GM12878 (cell line): ENCODE results near the gene LRRC41. TPM values are rescaled to one million over a fixed set of nuclear protein-coding genes. Genes with fewer than 3 reads are reported as not detected.

Experiments used
- ATAC-seq: fragments of 200-7000 bp; cut with Tn5 transposase; 3 replicates; pipeline ENCODE4 v1.9.1; 2020; ENCODE audit warnings: mild to moderate bottlenecking, moderate library complexity
- BruUV-seq: library from RNA; stranded (reverse); fragments of 400-500 nt; replicated peaks from 2 replicates; lab custom pipeline; 2021; lab: Mats Ljungman, UMichigan
- CTCF ChIA-PET: fragments of 300-600 bp; sonication (Branson Sonifier 250); formaldehyde crosslinking; extraction: SDS; loops from one replicate; lab custom pipeline; 2021; ENCODE audit warnings: inconsistent platforms; lab: Yijun Ruan, JAX
- POLR2A ChIA-PET: fragments of 350-600 bp; formaldehyde crosslinking; extraction: SDS; loops from one replicate; lab custom pipeline; 2021; ENCODE audit warnings: inconsistent platforms; lab: Charles Lee
- RAD21 ChIA-PET: fragments of 300-600 bp; sonication (Branson Sonifier 250); formaldehyde crosslinking; loops from one replicate; lab custom pipeline; 2023; ENCODE audit warnings: antibody characterized with exemption; ENCODE audit not compliant: unreplicated experiment; lab: Charles Lee
- SMC1A ChIA-PET: fragments of 300-600 bp; sonication (Branson Sonifier 250); formaldehyde crosslinking; loops from one replicate; lab custom pipeline; 2023; ENCODE audit not compliant: unreplicated experiment, uncharacterized antibody; lab: Charles Lee
- DNase-seq: peaks from one replicate; pipeline ENCODE4 v3.0.0-alpha.2; 2011; ENCODE audit warnings: low read depth, low spot score
- FAIRE-seq: peaks from 3 replicates; lab custom pipeline; 2011; peaks lifted over from hg19 to GRCh38; lab: Jason Lieb, UNC
- H2AFZ ChIP-seq: 2 replicates; pipeline ENCODE4 v1.6.0; 2011; ENCODE audit warnings: low read depth, low read length, control low read depth; ENCODE audit not compliant: control insufficient read depth
- H3K27ac ChIP-seq: 2 replicates; pipeline ENCODE4 v1.5.1; 2011; ENCODE audit warnings: control low read depth; ENCODE audit not compliant: control insufficient read depth, insufficient read depth
- H3K27me3 ChIP-seq, 2 experiments: replicated peaks in 1 of 2; 2 replicates each; pipeline versions ENCODE4 v1.6.0 to v1.6.1; 2011; ENCODE audit warnings: low read length in 1 of 2; ENCODE audit not compliant: control insufficient read depth in 2 of 2, insufficient read depth in 2 of 2
- H3K36me3 ChIP-seq, 2 experiments: 2 replicates each; pipeline ENCODE4 v1.5.1; 2011; ENCODE audit warnings: low read length in 1 of 2; ENCODE audit not compliant: control insufficient read depth in 2 of 2, insufficient read depth in 2 of 2
- H3K4me1 ChIP-seq: 2 replicates; pipeline ENCODE4 v1.6.1; 2011; ENCODE audit warnings: mild to moderate bottlenecking, low read length, moderate library complexity, mixed read lengths; ENCODE audit not compliant: control insufficient read depth, insufficient read depth
- H3K4me2 ChIP-seq: 2 replicates; pipeline ENCODE4 v1.6.0; 2011; ENCODE audit warnings: control low read depth; ENCODE audit not compliant: control insufficient read depth, insufficient read depth
- H3K4me3 ChIP-seq: fragments of 200-600 bp; sonication (generic); 2 replicates; pipeline ENCODE4 v1.5.1; 2016
- H3K79me2 ChIP-seq: 2 replicates; pipeline ENCODE4 v1.6.0; 2011; ENCODE audit warnings: low read length; ENCODE audit not compliant: control insufficient read depth, insufficient read depth
- H3K9ac ChIP-seq: 2 replicates; pipeline ENCODE4 v1.8.0; 2011; ENCODE audit warnings: low read length, control low read depth, mixed read lengths; ENCODE audit not compliant: control insufficient read depth, insufficient read depth
- H3K9me3 ChIP-seq: replicated peaks from 3 replicates; pipeline ENCODE4 v1.5.1; 2011; ENCODE audit warnings: mild to moderate bottlenecking, low read length; ENCODE audit not compliant: control insufficient read depth, insufficient read depth
- H4K20me1 ChIP-seq: 2 replicates; pipeline ENCODE4 v1.6.0; 2011; ENCODE audit not compliant: control insufficient read depth, insufficient read depth
- ATF2 ChIP-seq: IDR thresholded peaks from 2 replicates; pipeline ENCODE4 v1.6.1; 2012; ENCODE audit warnings: low read length, inconsistent platforms
- BMI1 ChIP-seq: fragments of 450-650 bp; IDR thresholded peaks from 2 replicates; pipeline ENCODE4 v1.6.1; 2016; ENCODE audit warnings: mild to moderate bottlenecking, moderate library complexity, borderline replicate concordance
- CBFB ChIP-seq: IDR thresholded peaks from 2 replicates; pipeline ENCODE4 v1.6.1; 2016; ENCODE audit warnings: antibody characterized with exemption, low read depth
- CHD1 ChIP-seq: IDR thresholded peaks from 2 replicates; pipeline ENCODE4 v1.6.1; 2012; ENCODE audit warnings: low read depth, low read length, improper control_type of control experiment
- EP300 ChIP-seq, 2 experiments: fragments of 150-350 bp in 1 of 2; IDR thresholded peaks; 2 replicates each; pipeline ENCODE4 v1.6.1; 2011 to 2012; ENCODE audit warnings: low read depth in 2 of 2, low read length in 2 of 2, borderline replicate concordance in 1 of 2, improper control_type of control experiment in 1 of 2, inconsistent platforms in 1 of 2; ENCODE audit not compliant: control insufficient read depth in 1 of 2
- FOXM1 ChIP-seq: IDR thresholded peaks from 2 replicates; pipeline ENCODE4 v1.6.1; 2012; ENCODE audit warnings: low read depth, mild to moderate bottlenecking, inconsistent platforms, low read length, moderate library complexity
- HDAC2 ChIP-seq: fragments of 200-600 bp; sonication (generic); IDR thresholded peaks from 2 replicates; pipeline ENCODE4 v1.6.1; 2017
- JUNB ChIP-seq: IDR thresholded peaks from 2 replicates; pipeline ENCODE4 v1.6.1; 2016; ENCODE audit warnings: antibody characterized with exemption, mild to moderate bottlenecking
- MXI1 ChIP-seq: fragments of 150-350 bp; IDR thresholded peaks from 2 replicates; pipeline ENCODE4 v1.6.1; 2011; ENCODE audit warnings: low read depth, mild to moderate bottlenecking, inconsistent platforms, low read length, improper control_type of control experiment
- NFIC ChIP-seq: IDR thresholded peaks from 2 replicates; pipeline ENCODE4 v1.6.1; 2012; ENCODE audit warnings: low read depth, mild to moderate bottlenecking, inconsistent platforms, low read length, moderate library complexity
- POU2F2 ChIP-seq: IDR thresholded peaks from 3 replicates; pipeline ENCODE4 v1.6.1; 2011; ENCODE audit warnings: low read depth, mild to moderate bottlenecking, low read length, borderline replicate concordance
- RFX5 ChIP-seq: IDR thresholded peaks from 2 replicates; pipeline ENCODE4 v1.6.1; 2011; ENCODE audit warnings: low read depth, low read length, improper control_type of control experiment
- RUNX3 ChIP-seq: IDR thresholded peaks from 2 replicates; pipeline ENCODE4 v1.6.1; 2012; ENCODE audit warnings: low read length, inconsistent platforms
- SKIL ChIP-seq: fragments of 450-650 bp; IDR thresholded peaks from 2 replicates; pipeline ENCODE4 v1.6.1; 2017; ENCODE audit warnings: mild to moderate bottlenecking, low read depth, inconsistent platforms; ENCODE audit not compliant: poor library complexity, severe bottlenecking
- SREBF1 ChIP-seq: IDR thresholded peaks from 2 replicates; pipeline ENCODE4 v1.6.1; 2012; ENCODE audit warnings: mild to moderate bottlenecking, low read length
- STAT1 ChIP-seq: fragments of 450-650 bp; conservative IDR thresholded peaks from 2 replicates; pipeline ENCODE4 v1.6.1; 2014; ENCODE audit warnings: antibody characterized with exemption, mild to moderate bottlenecking
- WRNIP1 ChIP-seq: IDR thresholded peaks from 2 replicates; pipeline ENCODE4 v1.6.1; 2011; ENCODE audit warnings: low read depth, low read length, improper control_type of control experiment, borderline replicate concordance
- YY1 ChIP-seq: IDR thresholded peaks from 2 replicates; pipeline ENCODE4 v1.6.1; 2011; ENCODE audit warnings: low read depth, mild to moderate bottlenecking, low read length
- ZBED1 ChIP-seq: IDR thresholded peaks from 2 replicates; pipeline ENCODE4 v1.6.1; 2016; ENCODE audit warnings: borderline replicate concordance
- WGBS: methylation state at CpG from one replicate; pipeline ENCODE4 v1.1.6; 2016; ENCODE audit warnings: low lambda C conversion rate; ENCODE audit not compliant: insufficient replicate concordance, insufficient coverage; ENCODE audit errors: missing lambda C conversion rate; 5-methylcytosine and 5-hydroxymethylcytosine counted together
- in situ Hi-C: fragments of 300-500 bp; cut with MboI; formaldehyde crosslinking; loops from 9 replicates; pipeline ENCODE4 v1.14.3; 2018; ENCODE audit warnings: mixed read lengths
- intact Hi-C: fragments of 100-400 bp; cut with micrococcal nuclease; formaldehyde crosslinking; loops from one replicate; pipeline ENCODE4 v1.14.2; 2022; ENCODE audit not compliant: unreplicated experiment
- polyA plus RNA-seq, 11 experiments: library from polyadenylated mRNA; depleted of rRNA in 4 of 11; unstranded in 6 of 11; stranded (reverse) in 5 of 11; fragments of >200 nt; fragmentation: Nextera tagmentation in 4 of 11; fragmentation: Illumina TruSeq in 1 of 11; extraction: Ambion mirVana in 4 of 11; extraction: Trizol in 1 of 11; gene quantifications; 1 replicate in 1 of 11; 2 replicates in 10 of 11; pipeline versions ENCODE4 v1.2.1 to v1.2.3, GENCODE V29; 2011 to 2016; ENCODE audit warnings: inconsistent platforms in 2 of 11, missing spikeins in 2 of 11, low read depth in 1 of 11
- total RNA-seq, 4 experiments: library from RNA; depleted of rRNA in 3 of 4; stranded (reverse); fragments of >200 nt in 3 of 4; fragmentation: Illumina TruSeq in 1 of 4; extraction: Trizol in 1 of 4; gene quantifications; 2 replicates each; pipeline versions ENCODE4 v1.2.1 to v1.2.3, GENCODE V29; 2013 to 2021

The LRRC41 gene
- total and polyA plus RNA-seq, 10 of the 15 experiments (the other 5 are each of a cell fraction or from before 2014, with no cell fraction given), result 12.0 to 79.9 (median 48.5) TPM

GRCh38 chr1:46333300-46334029 is 30.0 kb upstream of the LRRC41 start:
- H3K9ac ChIP-seq, result peak overlapping the region; percentile 67
- CTCF ChIA-PET, result interaction anchor here (0.8 to 6.2 kb wide), 28 partner anchors 9 to 201 kb away, joined by 3 to 267 read pairs (median 4); partner anchors contain the start of genes LRRC41, NSUN4 and UQCRH
- peak overlapping the region; percentile 89 for H3K4me2 ChIP-seq
- no peaks in the 10 kb centered on the region for H3K9me3 ChIP-seq
- in situ Hi-C loops (no loop called here), intact Hi-C loops (loop anchor here (1.0 to 10.0 kb wide), 4 partner anchors 9 to 199 kb away; partner anchors contain the start of genes LRRC41, PIK3R3 and UQCRH)
- POLR2A ChIA-PET, result interaction anchor here (0.5 to 2.5 kb wide), 13 partner anchors 8 to 816 kb away, joined by 3 to 35 read pairs (median 4); partner anchors contain the start of genes LRRC41, NSUN4, RAD54L and UQCRH
- WGBS, result 15% methylated on average over 9 of the region's 9 CpGs
- H4K20me1 ChIP-seq, result no peaks in the 10 kb centered on the region
- H3K36me3 ChIP-seq, result no peaks in the 10 kb centered on the region
- no peaks in the 10 kb centered on the region for H3K27me3 ChIP-seq
- BruUV-seq, result no TSS peak
- peak overlapping the region; percentile 16; the same call in 1 of the 2 replicates for H3K4me3 ChIP-seq
- SMC1A ChIA-PET, result interaction anchor here (0.7 to 4.0 kb wide), 16 partner anchors 10 to 154 kb away, joined by 3 to 141 read pairs (median 4); partner anchors contain the start of genes LRRC41, RAD54L and UQCRH
- peak; percentile 78 for FAIRE-seq
- H2AFZ ChIP-seq, result peak overlapping the region; percentile 45
- peak; percentile 77 for DNase-seq
- H3K79me2 ChIP-seq, result peaks cover 38% of the 10 kb centered on the region
- ATAC-seq, result peak; percentile 58
- H3K4me1 ChIP-seq, result peaks cover 22% of the 10 kb centered on the region
- H3K27ac ChIP-seq, result peak overlapping the region; percentile 98
- RAD21 ChIA-PET, result interaction anchor here (0.6 to 4.1 kb wide), 17 partner anchors 8 to 386 kb away, joined by 3 to 56 read pairs (median 4); partner anchors contain the start of genes EFCAB14, LRRC41, MKNK1 and NSUN4
- TF ChIP-seq RUNX3 (peak; percentile 2; the same call in 1 of the 2 replicates), ZBED1 (peak; percentile 83), CBFB (peak; percentile 67; the same call in 1 of the 2 replicates), NFIC (0 out of 2 replicates have a peak, but pooled peaks have one; percentile 9), WRNIP1 (no peak), POU2F2 (peak; percentile 86), RFX5 (no peak), EP300 (IDR thresholded peaks at IDR 0.05; ENCODE audit: borderline replicate concordance in 1 of 2, control insufficient read depth in 1 of 2, low read depth in 2 of 2, low read length in 2 of 2) (0 out of 4 replicates have a peak, but pooled peaks of 1 of the 2 experiments have one; percentile 17), MXI1 (peak; percentile 71; the same call in 1 of the 2 replicates), SKIL (peak; percentile 24), YY1 (no peak), CHD1 (0 out of 2 replicates have a peak, but pooled peaks have one; percentile 52), STAT1 (no peak), ATF2 (peak; percentile 14; the same call in 1 of the 2 replicates), FOXM1 (no peak), SREBF1 (no peak), HDAC2 (no peak), BMI1 (no peak; the same call in 1 of the 2 replicates), JUNB (no peak)
